GM23338 (cell line): ENCODE data around the gene KLRG1.

Experiments
- CREB1 ChIP-seq: fragments of 250-450 bp; sonication (Bioruptor Pico); IDR thresholded peaks from 2 replicates; pipeline ENCODE4 v1.5.0; 2020; ENCODE audit warnings: low read depth, mild to moderate bottlenecking, moderate library complexity
- CTCF ChIP-seq, 2 experiments: fragments of 200-600 bp in 1 of 2; sonication (generic) in 1 of 2; conservative IDR thresholded peaks; 2 replicates each; pipeline versions ENCODE4 v1.5.1 to v1.6.1; 2016 to 2017; ENCODE audit warnings: antibody characterized with exemption in 2 of 2, low read depth in 2 of 2, mild to moderate bottlenecking in 2 of 2, moderate library complexity in 1 of 2
- ETS1 ChIP-seq: IDR thresholded peaks from 2 replicates; pipeline ENCODE4 v1.6.1; 2016; ENCODE audit warnings: antibody characterized with exemption
- EZH2 ChIP-seq: fragments of 200-600 bp; sonication (generic); IDR thresholded peaks from one replicate; pipeline ENCODE4 v1.8.0; 2017; ENCODE audit warnings: antibody characterized with exemption, mild to moderate bottlenecking, low read depth; ENCODE audit not compliant: unreplicated experiment
- POLR2AphosphoS5 ChIP-seq: IDR thresholded peaks from 2 replicates; pipeline ENCODE4 v1.6.1; 2016; ENCODE audit warnings: antibody characterized with exemption, low read depth
- REST ChIP-seq: IDR thresholded peaks from one replicate; pipeline ENCODE4 v1.6.1; 2018; ENCODE audit warnings: antibody characterized with exemption; ENCODE audit not compliant: unreplicated experiment

GRCh38 chr12:9050521-9051157, 61.3 kb downstream of the KLRG1 start:
- TF ChIP-seq CTCF (conservative IDR thresholded peaks at IDR 0.05; ENCODE audit: low read depth in 2 of 2) (no peak), REST (no peak), CREB1 (CRISPR knock-in tag) (no peak), ETS1 (no peak), POLR2AphosphoS5 (no peak), EZH2 (no peak)
